Measurements from ENCODE around the gene CHST11.

Gene CHST11

GRCh38 chr12:104713444-104713843 lies 256.7 kb downstream of the CHST11 start:
- Histone ChIP-seq H3K4me3 (ENCODE audit: low read depth in 1 of 2, low read length in 2 of 2) (no peak overlapping the region), H3K27ac (ENCODE audit: low read length) (no peak overlapping the region), H3K9me3 (ENCODE audit: control insufficient read depth in 1 of 2, low read length in 2 of 2) (no peaks in the 10 kb centered on the region), H3K36me3 (ENCODE audit: control insufficient read depth in 1 of 2, insufficient read depth in 2 of 2, low read length in 2 of 2) (no peaks in the 10 kb centered on the region), H3K4me1 (ENCODE audit: control insufficient read depth in 1 of 2, insufficient read depth in 2 of 2, low read length in 2 of 2) (peaks cover 0 to 24% of the 10 kb centered on the region in 2 donors), H3K27me3 (ENCODE audit: low read depth, low read length) (no peaks in the 10 kb centered on the region)

GRCh38 chr12:104714369-104714768 lies 257.6 kb downstream of the CHST11 start:
- H3K36me3 ChIP-seq (ENCODE audit: control insufficient read depth in 1 of 2, insufficient read depth in 2 of 2, low read length in 2 of 2), result no peaks in the 10 kb centered on the region
- no peaks in the 10 kb centered on the region for H3K27me3 ChIP-seq (ENCODE audit: low read depth, low read length)
- peaks cover 0 to 33% of the 10 kb centered on the region in 2 donors for H3K4me1 ChIP-seq (ENCODE audit: control insufficient read depth in 1 of 2, insufficient read depth in 2 of 2, low read length in 2 of 2)

GRCh38 chr12:104716172-104716571 lies 259.4 kb downstream of the CHST11 start:
- Histone ChIP-seq H3K4me1 (ENCODE audit: control insufficient read depth in 1 of 2, insufficient read depth in 2 of 2, low read length in 2 of 2) (peaks cover 0 to 40% of the 10 kb centered on the region in 2 donors), H3K36me3 (ENCODE audit: control insufficient read depth in 1 of 2, insufficient read depth in 2 of 2, low read length in 2 of 2) (no peaks in the 10 kb centered on the region), H3K9me3 (ENCODE audit: control insufficient read depth in 1 of 2, low read length in 2 of 2) (no peaks in the 10 kb centered on the region), H3K27ac (ENCODE audit: low read length) (no peak overlapping the region), H3K4me3 (ENCODE audit: low read depth in 1 of 2, low read length in 2 of 2) (no peak overlapping the region), H3K27me3 (ENCODE audit: low read depth, low read length) (no peaks in the 10 kb centered on the region)

More at GRCh38 chr12:104714369-104714768, 257.6 kb downstream of the CHST11 start:
- Histone ChIP-seq H3K27ac (ENCODE audit: low read length) (no peak overlapping the region), H3K4me3 (ENCODE audit: low read depth in 1 of 2, low read length in 2 of 2) (no peak overlapping the region), H3K9me3 (ENCODE audit: control insufficient read depth in 1 of 2, low read length in 2 of 2) (no peaks in the 10 kb centered on the region)

- no peaks in the 10 kb centered on the region for H3K27me3 ChIP-seq (ENCODE audit: low read depth, low read length)
- peaks cover 0 to 37% of the 10 kb centered on the region in 2 donors for H3K4me1 ChIP-seq (ENCODE audit: control insufficient read depth in 1 of 2, insufficient read depth in 2 of 2, low read length in 2 of 2)
- no peaks in the 10 kb centered on the region for H3K9me3 ChIP-seq (ENCODE audit: control insufficient read depth in 1 of 2, low read length in 2 of 2)
- no peak overlapping the region for H3K27ac ChIP-seq (ENCODE audit: low read length)
- H3K36me3 ChIP-seq (ENCODE audit: control insufficient read depth in 1 of 2, insufficient read depth in 2 of 2, low read length in 2 of 2), result no peaks in the 10 kb centered on the region
- H3K4me3 ChIP-seq (ENCODE audit: low read depth in 1 of 2, low read length in 2 of 2), result peak overlapping the region in 1 of 2 donors; percentile 6
Observed at GRCh38 chr12:104718304-104718929, 261.7 kb downstream of the CHST11 start.

- Histone ChIP-seq H3K4me3 (ENCODE audit: low read depth in 1 of 2, low read length in 2 of 2) (peak overlapping the region; percentile 49 to 55), H3K9me3 (ENCODE audit: control insufficient read depth in 1 of 2, low read length in 2 of 2) (no peaks in the 10 kb centered on the region), H3K36me3 (ENCODE audit: control insufficient read depth in 1 of 2, insufficient read depth in 2 of 2, low read length in 2 of 2) (no peaks in the 10 kb centered on the region), H3K4me1 (ENCODE audit: control insufficient read depth in 1 of 2, insufficient read depth in 2 of 2, low read length in 2 of 2) (peaks cover 0 to 37% of the 10 kb centered on the region in 2 donors), H3K27ac (ENCODE audit: low read length) (peak overlapping the region; percentile 71), H3K27me3 (ENCODE audit: low read depth, low read length) (no peaks in the 10 kb centered on the region)
Observed at GRCh38 chr12:104719700-104720338, 263.1 kb downstream of the CHST11 start.

- H3K4me3 ChIP-seq (ENCODE audit: low read depth in 1 of 2, low read length in 2 of 2), result peak overlapping the region; percentile 49 to 55
- H3K27ac ChIP-seq (ENCODE audit: low read length), result peak overlapping the region; percentile 71
- H3K4me1 ChIP-seq (ENCODE audit: control insufficient read depth in 1 of 2, insufficient read depth in 2 of 2, low read length in 2 of 2), result peaks cover 0 to 35% of the 10 kb centered on the region in 2 donors
Observed at GRCh38 chr12:104720339-104721038, 263.7 kb downstream of the CHST11 start.

GRCh38 chr12:104721039-104721405 lies 264.3 kb downstream of the CHST11 start:
- Histone ChIP-seq H3K9me3 (ENCODE audit: control insufficient read depth in 1 of 2, low read length in 2 of 2) (no peaks in the 10 kb centered on the region), H3K27ac (ENCODE audit: low read length) (peak overlapping the region; percentile 71), H3K4me1 (ENCODE audit: control insufficient read depth in 1 of 2, insufficient read depth in 2 of 2, low read length in 2 of 2) (peaks cover 0 to 32% of the 10 kb centered on the region in 2 donors), H3K36me3 (ENCODE audit: control insufficient read depth in 1 of 2, insufficient read depth in 2 of 2, low read length in 2 of 2) (no peaks in the 10 kb centered on the region), H3K4me3 (ENCODE audit: low read depth in 1 of 2, low read length in 2 of 2) (peak overlapping the region; percentile 49 to 55), H3K27me3 (ENCODE audit: low read depth, low read length) (no peaks in the 10 kb centered on the region)

More at GRCh38 chr12:104720339-104721038, 263.7 kb downstream of the CHST11 start:
- no peaks in the 10 kb centered on the region for H3K36me3 ChIP-seq (ENCODE audit: control insufficient read depth in 1 of 2, insufficient read depth in 2 of 2, low read length in 2 of 2)
- H3K9me3 ChIP-seq (ENCODE audit: control insufficient read depth in 1 of 2, low read length in 2 of 2), result no peaks in the 10 kb centered on the region
- no peaks in the 10 kb centered on the region for H3K27me3 ChIP-seq (ENCODE audit: low read depth, low read length)

GRCh38 chr12:104721936-104722335 lies 265.2 kb downstream of the CHST11 start:
- Histone ChIP-seq H3K27ac (ENCODE audit: low read length) (no peak overlapping the region), H3K27me3 (ENCODE audit: low read depth, low read length) (no peaks in the 10 kb centered on the region), H3K9me3 (ENCODE audit: control insufficient read depth in 1 of 2, low read length in 2 of 2) (no peaks in the 10 kb centered on the region)

GRCh38 chr12:104722601-104723534 lies 266.1 kb downstream of the CHST11 start:
- H3K4me3 ChIP-seq (ENCODE audit: low read depth in 1 of 2, low read length in 2 of 2), result no peak overlapping the region
- H3K27me3 ChIP-seq (ENCODE audit: low read depth, low read length), result no peaks in the 10 kb centered on the region
- H3K27ac ChIP-seq (ENCODE audit: low read length), result no peak overlapping the region
- no peaks in the 10 kb centered on the region for H3K36me3 ChIP-seq (ENCODE audit: control insufficient read depth in 1 of 2, insufficient read depth in 2 of 2, low read length in 2 of 2)
- H3K4me1 ChIP-seq (ENCODE audit: control insufficient read depth in 1 of 2, insufficient read depth in 2 of 2, low read length in 2 of 2), result peaks cover 0 to 32% of the 10 kb centered on the region in 2 donors
- no peaks in the 10 kb centered on the region for H3K9me3 ChIP-seq (ENCODE audit: control insufficient read depth in 1 of 2, low read length in 2 of 2)

More at GRCh38 chr12:104721936-104722335, 265.2 kb downstream of the CHST11 start:
- H3K36me3 ChIP-seq (ENCODE audit: control insufficient read depth in 1 of 2, insufficient read depth in 2 of 2, low read length in 2 of 2), result no peaks in the 10 kb centered on the region
- no peak overlapping the region for H3K4me3 ChIP-seq (ENCODE audit: low read depth in 1 of 2, low read length in 2 of 2)
- peaks cover 0 to 32% of the 10 kb centered on the region in 2 donors for H3K4me1 ChIP-seq (ENCODE audit: control insufficient read depth in 1 of 2, insufficient read depth in 2 of 2, low read length in 2 of 2)

- no peaks in the 10 kb centered on the region for H3K36me3 ChIP-seq (ENCODE audit: control insufficient read depth in 1 of 2, insufficient read depth in 2 of 2, low read length in 2 of 2)
- H3K4me3 ChIP-seq (ENCODE audit: low read depth in 1 of 2, low read length in 2 of 2), result no peak overlapping the region
- peaks cover 0 to 24% of the 10 kb centered on the region in 2 donors for H3K4me1 ChIP-seq (ENCODE audit: control insufficient read depth in 1 of 2, insufficient read depth in 2 of 2, low read length in 2 of 2)
- no peaks in the 10 kb centered on the region for H3K27me3 ChIP-seq (ENCODE audit: low read depth, low read length)
- H3K9me3 ChIP-seq (ENCODE audit: control insufficient read depth in 1 of 2, low read length in 2 of 2), result no peaks in the 10 kb centered on the region
- no peak overlapping the region for H3K27ac ChIP-seq (ENCODE audit: low read length)
Observed at GRCh38 chr12:104723895-104724294, 267.1 kb downstream of the CHST11 start.
